ENCODE data around the gene ABCD1. TPM values are rescaled to one million over a fixed set of nuclear protein-coding genes. Genes with fewer than 3 reads are reported as not detected.
A peak's percentile ranks its signal among the peaks of the same experiment; 100 is the strongest.

The ABCD1 gene
- total and polyA plus RNA-seq, 2 donors from 2014 or later = 5.2 to 13.7 TPM

- DNase-seq (peak in 2 of 5 donors; percentile 24 to 73), FAIRE-seq (no peak)
- H3K27me3 ChIP-seq (ENCODE audit: control insufficient read depth, insufficient read depth, low read length) = no peaks in the 10 kb centered on the region
- H3K36me3 ChIP-seq (ENCODE audit: control insufficient read depth in 2 of 3, insufficient read depth in 3 of 3, low read length in 3 of 3) = no peaks in the 10 kb centered on the region
- H3K9me3 ChIP-seq (ENCODE audit: control insufficient read depth in 2 of 3, insufficient read depth in 1 of 3, low read length in 3 of 3) = no peaks in the 10 kb centered on the region
- no peak for TF ChIP-seq CTCF (IDR thresholded peaks at IDR 0.05; ENCODE audit: borderline replicate concordance, extremely low read depth, insufficient read depth)
- no peak overlapping the region for H3K27ac ChIP-seq (ENCODE audit: low read depth in 2 of 2, low read length in 2 of 2)
- no peak overlapping the region for H3K9ac ChIP-seq (ENCODE audit: low read length in 3 of 3)
- no peaks in the 10 kb centered on the region for H3K4me1 ChIP-seq (ENCODE audit: control insufficient read depth in 2 of 3, insufficient read depth in 2 of 3, low read depth in 1 of 3, low read length in 3 of 3)
- H3K4me3 ChIP-seq (ENCODE audit: low read length in 3 of 3) = no peak overlapping the region
- intact Hi-C loops (cut with DNase I) = no loop called here
Observed at GRCh38 chrX:153773741-153774575, 49.3 kb downstream of the ABCD1 start.

GRCh38 chrX:153774576-153775292, 50.1 kb downstream of the ABCD1 start:
- intact Hi-C loops (cut with DNase I) = no loop called here

DNA sequence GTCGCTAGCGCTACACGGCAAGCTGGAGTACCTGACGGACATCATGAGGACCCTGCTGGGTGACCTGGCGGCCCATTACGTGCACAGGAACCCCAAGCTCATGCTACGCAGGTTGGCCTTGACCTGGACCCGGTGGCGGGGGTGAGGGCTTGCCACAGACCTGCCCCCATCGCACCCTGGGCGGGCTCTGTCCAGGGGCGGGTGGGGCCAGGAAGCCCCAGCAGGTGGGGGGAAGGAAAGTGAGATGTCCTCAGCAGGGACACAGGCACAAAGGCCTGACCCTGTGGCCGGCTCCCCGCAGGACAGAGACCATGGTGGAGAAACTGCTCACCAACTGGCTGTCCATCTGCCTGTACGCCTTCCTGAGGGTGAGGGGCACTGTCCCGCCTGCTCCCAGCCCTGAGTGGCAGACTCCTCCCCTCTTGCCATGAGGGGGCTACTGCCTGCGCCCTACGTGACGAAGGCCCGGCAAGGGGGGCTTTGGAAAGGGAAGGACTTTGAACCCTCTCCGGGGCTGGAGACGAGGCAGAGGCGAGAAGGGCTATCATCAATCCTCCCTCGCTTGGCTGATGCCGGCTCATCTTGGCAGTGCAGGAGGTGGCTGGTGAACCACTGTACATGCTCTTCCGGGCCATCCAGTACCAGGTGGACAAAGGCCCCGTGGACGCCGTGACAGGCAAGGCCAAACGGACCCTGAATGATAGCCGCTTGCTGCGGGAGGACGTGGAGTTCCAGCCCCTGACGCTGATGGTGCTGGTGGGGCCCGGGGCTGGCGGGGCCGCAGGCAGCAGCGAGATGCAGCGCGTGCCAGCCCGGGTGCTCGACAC, 50.9 kb downstream of the ABCD1 start:
- Histone ChIP-seq H3K36me3 (ENCODE audit: control insufficient read depth in 2 of 3, insufficient read depth in 3 of 3, low read length in 3 of 3) (no peaks in the 10 kb centered on the region), H3K4me1 (ENCODE audit: control insufficient read depth in 2 of 3, insufficient read depth in 2 of 3, low read depth in 1 of 3, low read length in 3 of 3) (no peaks in the 10 kb centered on the region), H3K27me3 (ENCODE audit: control insufficient read depth, insufficient read depth, low read length) (no peaks in the 10 kb centered on the region), H3K4me3 (ENCODE audit: low read length in 3 of 3) (no peak overlapping the region), H3K9ac (ENCODE audit: low read length in 3 of 3) (no peak overlapping the region), H3K27ac (ENCODE audit: low read depth in 2 of 2, low read length in 2 of 2) (no peak overlapping the region), H3K9me3 (ENCODE audit: control insufficient read depth in 2 of 3, insufficient read depth in 1 of 3, low read length in 3 of 3) (no peaks in the 10 kb centered on the region)
- FAIRE-seq (no peak), DNase-seq (peak in 2 of 5 donors; percentile 14 to 68)
- intact Hi-C loops (cut with DNase I) = no loop called here
- TF ChIP-seq CTCF (IDR thresholded peaks at IDR 0.05; ENCODE audit: borderline replicate concordance, extremely low read depth, insufficient read depth) = no peak

More at GRCh38 chrX:153774576-153775292, 50.1 kb downstream of the ABCD1 start:
- Histone ChIP-seq H3K27ac (ENCODE audit: low read depth in 2 of 2, low read length in 2 of 2) (no peak overlapping the region), H3K36me3 (ENCODE audit: control insufficient read depth in 2 of 3, insufficient read depth in 3 of 3, low read length in 3 of 3) (no peaks in the 10 kb centered on the region), H3K9ac (ENCODE audit: low read length in 3 of 3) (no peak overlapping the region), H3K4me3 (ENCODE audit: low read length in 3 of 3) (no peak overlapping the region), H3K4me1 (ENCODE audit: control insufficient read depth in 2 of 3, insufficient read depth in 2 of 3, low read depth in 1 of 3, low read length in 3 of 3) (no peaks in the 10 kb centered on the region), H3K27me3 (ENCODE audit: control insufficient read depth, insufficient read depth, low read length) (no peaks in the 10 kb centered on the region), H3K9me3 (ENCODE audit: control insufficient read depth in 2 of 3, insufficient read depth in 1 of 3, low read length in 3 of 3) (no peaks in the 10 kb centered on the region)
- FAIRE-seq (no peak), DNase-seq (peak in 2 of 5 donors; percentile 45 to 66)
- TF ChIP-seq CTCF (IDR thresholded peaks at IDR 0.05; ENCODE audit: borderline replicate concordance, extremely low read depth, insufficient read depth) = no peak
